Measurements from ENCODE around the gene AMOTL1. TPM values are rescaled to one million over a fixed set of nuclear protein-coding genes. Genes with fewer than 3 reads are reported as not detected.
"Not testable (repeated sequence)": the region's sequence is repeated elsewhere in the genome, so short reads cannot be mapped to it uniquely, and the experiment has no call there.

Gene AMOTL1
- total RNA-seq, 1 donor: 64.7 TPM

GRCh38 chr11:94788396-94788795 is 20.2 kb downstream of the AMOTL1 start:
- H3K4me3 ChIP-seq (ENCODE audit: low read depth, low read length): no peak overlapping the region
- peak; percentile 39 for DNase-seq (ENCODE audit: low read depth)
- no peak for TF ChIP-seq CTCF (IDR thresholded peaks at IDR 0.05; ENCODE audit: insufficient read depth, low read length)

GRCh38 chr11:94790197-94790596 is 22.0 kb downstream of the AMOTL1 start:
- TF ChIP-seq CTCF (IDR thresholded peaks at IDR 0.05; ENCODE audit: insufficient read depth, low read length): no peak
- DNase-seq (ENCODE audit: low read depth): no peak

GRCh38 chr11:94790661-94791180 is 22.6 kb downstream of the AMOTL1 start:
- no peak overlapping the region for H3K4me3 ChIP-seq (ENCODE audit: low read depth, low read length)
- no peak for TF ChIP-seq CTCF (IDR thresholded peaks at IDR 0.05; ENCODE audit: insufficient read depth, low read length)
- peak; percentile 45 for DNase-seq (ENCODE audit: low read depth)

More at GRCh38 chr11:94790197-94790596, 22.0 kb downstream of the AMOTL1 start:
- H3K4me3 ChIP-seq (ENCODE audit: low read depth, low read length): no peak overlapping the region

GRCh38 chr11:94791216-94791889 is 23.2 kb downstream of the AMOTL1 start:
- DNase-seq (ENCODE audit: low read depth): peak; percentile 53
- H3K4me3 ChIP-seq (ENCODE audit: low read depth, low read length): no peak overlapping the region
- no peak for TF ChIP-seq CTCF (IDR thresholded peaks at IDR 0.05; ENCODE audit: insufficient read depth, low read length)

GRCh38 chr11:94791942-94792341 is 23.8 kb downstream of the AMOTL1 start:
- DNase-seq (ENCODE audit: low read depth): not testable (repeated sequence)

GRCh38 chr11:94792451-94792850 is 24.3 kb downstream of the AMOTL1 start:
- no peak for DNase-seq (ENCODE audit: low read depth)
- H3K4me3 ChIP-seq (ENCODE audit: low read depth, low read length): no peak overlapping the region
- no peak for TF ChIP-seq CTCF (IDR thresholded peaks at IDR 0.05; ENCODE audit: insufficient read depth, low read length)

More at GRCh38 chr11:94791942-94792341, 23.8 kb downstream of the AMOTL1 start:
- H3K4me3 ChIP-seq (ENCODE audit: low read depth, low read length): not testable (repeated sequence)

- no peak overlapping the region for H3K4me3 ChIP-seq (ENCODE audit: low read depth, low read length)
- no peak for TF ChIP-seq CTCF (IDR thresholded peaks at IDR 0.05; ENCODE audit: insufficient read depth, low read length)
- peak; percentile 63 for DNase-seq (ENCODE audit: low read depth)
Measured at GRCh38 chr11:94793002-94793401, 24.8 kb downstream of the AMOTL1 start.

Data from fibroblast of the aortic adventitia (primary cell).